HG03575 (cell line): ENCODE results near the gene NOP10.

ENCODE experiments used
- ATAC-seq: cut with Tn5 transposase; IDR thresholded peaks from one replicate; pipeline ENCODE4 v1.9.1; 2021; ENCODE audit not compliant: unreplicated experiment, insufficient number of reproducible peaks, low FRiP score; ENCODE audit errors: extremely low read depth

The NOP10 gene

DNA sequence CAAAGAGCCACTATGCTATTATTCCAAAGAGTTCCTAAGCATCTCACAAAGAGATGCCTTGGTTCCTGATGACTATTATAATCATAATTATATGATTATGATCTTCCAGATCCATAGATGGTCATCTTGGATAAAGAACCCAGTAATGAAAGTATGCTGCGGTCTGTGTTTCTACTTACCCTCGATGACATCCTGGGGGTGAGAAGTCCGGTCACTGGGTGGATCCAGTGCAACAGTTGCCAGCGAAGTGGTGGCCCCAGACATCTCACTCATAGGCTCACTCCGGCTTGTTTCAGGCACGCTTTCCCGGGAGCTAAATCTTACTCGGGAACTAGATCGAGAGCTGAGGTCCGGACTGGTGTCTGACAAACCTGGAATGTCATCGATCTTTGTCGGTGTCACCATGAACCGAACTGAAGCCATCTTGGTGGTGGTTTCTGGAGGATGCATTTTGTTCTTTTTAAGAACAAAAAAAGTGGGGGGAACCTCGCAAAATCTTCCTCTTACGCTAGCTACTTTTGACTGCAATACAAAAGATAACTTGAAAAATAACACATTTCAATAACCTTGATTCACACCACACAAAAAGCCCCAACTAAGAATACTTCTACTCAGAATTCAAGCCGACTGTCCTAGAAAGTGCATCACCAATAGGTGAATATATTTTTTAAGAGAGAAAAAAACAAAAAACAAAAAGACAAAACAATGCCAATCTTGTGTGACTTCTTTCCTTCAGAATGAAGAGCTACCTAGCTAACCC lies 6.5 kb downstream of the NOP10 start:
- ATAC-seq: no peak

DNA sequence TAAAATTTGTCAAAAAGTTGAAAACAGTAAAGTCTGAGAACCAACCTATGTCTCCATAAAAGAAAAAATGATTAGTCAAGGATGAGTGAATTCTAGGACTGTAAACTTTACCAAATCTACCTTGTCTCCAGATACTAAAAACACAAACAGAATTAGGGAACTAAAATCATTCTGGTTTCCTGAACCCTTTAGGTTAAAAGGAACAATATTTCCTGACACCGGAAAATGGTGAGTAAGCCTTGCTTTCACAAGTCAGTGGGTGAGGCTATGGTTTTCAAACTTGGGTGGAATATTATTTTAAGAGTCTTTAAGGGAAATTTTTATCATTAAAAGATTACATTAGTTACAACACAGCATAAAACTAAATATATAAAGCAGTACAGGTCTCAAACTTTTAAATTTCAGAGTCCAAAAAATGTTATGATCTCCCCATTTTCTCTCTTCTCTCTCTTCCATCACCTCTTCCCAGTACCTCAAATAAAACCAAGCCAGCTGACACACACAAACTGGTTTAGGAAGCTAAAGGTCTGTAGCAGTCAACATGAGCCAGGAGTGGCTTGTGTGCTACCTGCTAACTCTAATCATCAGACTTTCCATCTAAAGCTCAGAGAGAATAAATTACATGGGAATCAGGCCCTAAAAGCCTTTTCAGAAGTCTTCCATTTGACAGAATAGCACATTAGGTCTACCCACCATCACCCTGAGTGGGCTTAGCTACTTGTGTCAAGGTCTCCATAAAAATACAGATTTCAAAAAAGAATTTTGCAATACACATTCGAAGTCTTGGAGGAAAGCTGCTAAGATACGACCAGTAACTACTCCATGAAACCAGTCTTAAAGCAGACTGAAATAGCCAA lies 7.5 kb downstream of the NOP10 start:
- ATAC-seq: no peak

DNA sequence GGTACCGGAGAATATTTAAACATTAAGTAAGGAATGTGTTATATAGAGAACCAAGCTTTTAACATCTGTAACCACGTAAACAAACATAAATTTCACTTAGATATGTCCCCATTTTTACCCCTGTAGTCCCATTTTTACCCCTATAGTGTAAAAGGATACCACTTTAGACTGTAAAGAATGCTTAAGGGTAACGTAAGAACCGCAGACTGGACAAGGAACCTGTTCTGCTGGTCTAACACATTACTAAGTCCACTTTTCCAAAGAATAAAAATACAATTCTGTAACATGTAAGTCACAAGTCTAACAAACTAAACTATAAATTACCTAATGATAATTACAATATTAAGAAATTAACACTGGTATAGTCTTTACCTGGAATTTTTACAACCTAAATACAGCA lies 8.3 kb downstream of the NOP10 start:
- no peak for ATAC-seq

DNA sequence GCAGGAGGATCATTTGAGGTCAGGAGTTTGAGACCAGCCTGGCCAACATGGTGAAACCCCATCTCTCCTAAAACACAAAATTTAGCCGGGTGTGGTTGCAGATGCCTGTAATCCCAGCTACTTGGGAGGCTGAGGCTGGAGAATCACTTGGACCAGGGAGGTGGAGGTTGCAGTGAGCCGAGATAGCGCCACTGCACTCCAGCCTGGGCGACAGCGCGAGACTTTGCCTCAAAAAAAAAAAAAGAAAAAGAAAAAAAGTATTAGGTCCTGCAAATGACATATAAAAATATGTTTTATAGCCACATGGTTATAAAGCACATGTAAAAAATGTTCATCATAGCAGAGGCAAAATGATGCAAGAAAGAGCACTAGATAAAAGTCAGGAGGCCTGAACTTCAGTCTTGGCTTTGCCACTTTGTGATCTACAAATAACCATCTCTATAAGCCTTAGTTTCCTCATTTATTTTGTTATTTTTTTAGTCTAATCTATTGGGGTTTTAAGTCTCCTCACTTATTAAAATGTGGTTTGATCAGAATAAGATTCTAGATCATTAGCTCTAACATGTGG lies 10.3 kb downstream of the NOP10 start:
- ATAC-seq: no peak

DNA sequence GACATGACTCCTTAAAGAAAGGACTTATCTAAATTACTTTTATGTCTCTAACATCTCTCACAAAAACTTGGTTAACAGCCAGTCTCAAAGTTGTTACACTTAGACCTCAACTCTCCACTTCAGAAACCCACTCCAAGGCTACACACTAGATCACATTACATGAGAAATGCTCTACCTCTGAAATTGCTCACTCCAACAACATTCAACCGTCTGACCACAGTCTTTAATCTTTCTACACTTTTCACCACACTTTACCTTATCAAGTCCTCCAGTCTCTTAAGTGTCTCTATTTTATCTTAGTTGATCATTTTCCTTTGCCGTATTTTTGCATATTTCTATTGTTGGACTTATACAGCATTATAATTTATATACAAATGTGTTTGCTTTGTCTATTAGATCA lies 11.1 kb downstream of the NOP10 start:
- ATAC-seq: no peak

DNA sequence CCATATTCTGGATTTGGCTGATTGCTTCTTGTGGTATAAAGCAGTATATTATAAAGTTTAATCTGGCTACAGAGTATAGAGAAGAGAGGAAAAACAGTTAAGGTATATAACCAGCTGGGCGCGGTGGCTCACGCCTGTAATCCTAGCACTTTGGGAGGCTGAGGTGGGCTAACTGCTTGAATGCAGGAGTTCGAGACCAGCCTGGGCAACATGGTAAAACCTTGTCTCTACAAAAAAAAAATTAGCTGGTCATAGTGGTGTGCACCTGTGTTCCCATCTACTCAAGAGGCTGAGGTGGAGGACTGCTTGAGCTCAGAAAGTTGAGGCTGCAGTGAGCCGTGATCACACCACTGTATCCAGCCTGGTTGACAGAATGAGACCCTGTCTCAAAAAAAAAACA lies 12.7 kb downstream of the NOP10 start:
- ATAC-seq: no peak

DNA sequence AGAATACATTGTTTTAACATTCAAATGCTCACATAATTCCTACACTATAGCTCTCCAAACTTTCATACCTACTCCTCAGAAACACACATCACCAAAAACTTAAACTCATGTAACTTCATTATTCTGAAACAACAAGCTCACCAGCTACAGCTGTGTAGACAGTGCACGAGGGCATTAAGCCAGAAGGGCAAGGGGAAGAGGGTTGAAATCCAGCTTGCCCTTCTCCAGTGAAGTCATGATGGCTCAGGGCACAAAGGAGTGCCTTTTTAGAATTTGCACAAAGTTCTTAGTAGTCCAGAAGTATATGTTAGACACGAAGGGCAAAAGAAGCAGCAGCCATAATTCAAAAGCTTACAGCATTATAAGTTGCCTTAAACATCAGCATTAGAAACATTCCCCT lies 13.9 kb downstream of the NOP10 start:
- no peak for ATAC-seq

DNA sequence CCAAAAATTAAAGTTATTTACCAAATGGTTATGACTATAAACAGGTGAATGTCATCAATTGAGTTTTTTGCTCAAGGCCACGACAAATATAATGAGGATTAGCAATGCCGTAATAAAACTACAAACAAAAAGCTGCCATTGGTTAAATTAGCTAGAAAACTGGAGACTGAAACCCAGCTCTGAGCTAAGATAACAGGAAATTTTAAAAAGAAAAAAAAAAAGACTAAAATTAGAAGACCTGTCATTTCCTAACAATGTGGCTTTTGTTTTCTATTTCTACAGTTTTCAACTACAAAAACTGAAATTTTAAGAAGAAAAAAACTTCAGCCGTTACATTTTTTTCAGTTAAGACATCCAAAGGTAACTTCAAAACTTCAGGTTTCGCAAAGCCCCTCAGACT lies 15.0 kb downstream of the NOP10 start:
- no peak for ATAC-seq

DNA sequence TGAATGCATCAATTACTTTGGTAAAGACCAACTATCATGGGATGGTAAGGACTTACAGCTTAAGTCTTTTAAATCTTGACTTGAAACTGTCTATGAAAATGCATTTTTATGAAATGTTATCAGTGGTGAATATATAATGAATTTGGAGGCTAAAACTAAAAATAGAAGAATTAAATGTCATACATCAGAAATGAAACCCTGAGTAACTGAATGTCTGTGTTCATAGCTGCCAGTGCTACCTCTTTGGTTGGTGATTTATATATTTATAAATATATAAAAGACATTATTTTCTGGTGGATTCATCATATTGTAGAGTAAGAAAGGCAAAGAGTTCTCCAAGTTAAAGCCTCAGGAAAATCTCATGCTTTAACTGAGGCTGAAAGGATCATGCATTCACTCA lies 17.6 kb downstream of the NOP10 start:
- ATAC-seq: no peak

DNA sequence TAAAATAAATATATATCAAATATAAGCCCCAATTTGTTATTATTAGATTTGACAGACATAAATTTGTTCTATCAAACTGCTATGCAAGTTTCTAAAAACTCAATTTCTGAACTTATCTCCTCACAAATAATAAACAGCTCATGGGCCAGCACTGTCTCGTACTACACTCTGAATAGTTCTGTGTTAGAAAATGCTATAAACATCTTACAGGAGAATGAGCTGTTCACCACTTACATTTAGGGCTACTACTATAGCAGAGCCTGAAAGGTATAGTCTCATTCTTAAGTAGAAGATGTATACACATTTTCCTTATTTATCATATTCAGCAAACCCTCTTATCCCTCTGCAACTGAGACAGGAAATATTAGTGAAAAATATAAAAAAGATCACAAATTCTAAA lies 18.0 kb downstream of the NOP10 start:
- no peak for ATAC-seq

DNA sequence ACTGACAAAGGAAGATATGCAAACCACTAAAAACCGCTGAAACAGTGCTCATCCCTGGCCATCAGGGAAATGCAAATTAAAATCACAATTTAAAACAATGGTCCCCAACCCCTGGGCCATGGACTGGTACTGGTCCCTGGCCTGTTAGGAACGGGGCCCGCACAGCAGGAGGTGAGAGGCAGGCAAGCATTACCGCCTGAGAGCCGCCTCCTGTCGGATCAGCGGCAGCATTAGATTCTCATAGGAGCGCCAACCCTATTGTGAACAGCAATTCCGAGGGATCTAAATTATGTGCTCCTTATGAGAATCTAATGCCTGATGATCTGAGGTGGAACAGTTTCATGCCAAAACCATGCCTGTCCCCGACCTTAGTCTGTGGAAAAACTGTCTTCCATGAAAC lies 19.7 kb downstream of the NOP10 start:
- ATAC-seq: no peak

DNA sequence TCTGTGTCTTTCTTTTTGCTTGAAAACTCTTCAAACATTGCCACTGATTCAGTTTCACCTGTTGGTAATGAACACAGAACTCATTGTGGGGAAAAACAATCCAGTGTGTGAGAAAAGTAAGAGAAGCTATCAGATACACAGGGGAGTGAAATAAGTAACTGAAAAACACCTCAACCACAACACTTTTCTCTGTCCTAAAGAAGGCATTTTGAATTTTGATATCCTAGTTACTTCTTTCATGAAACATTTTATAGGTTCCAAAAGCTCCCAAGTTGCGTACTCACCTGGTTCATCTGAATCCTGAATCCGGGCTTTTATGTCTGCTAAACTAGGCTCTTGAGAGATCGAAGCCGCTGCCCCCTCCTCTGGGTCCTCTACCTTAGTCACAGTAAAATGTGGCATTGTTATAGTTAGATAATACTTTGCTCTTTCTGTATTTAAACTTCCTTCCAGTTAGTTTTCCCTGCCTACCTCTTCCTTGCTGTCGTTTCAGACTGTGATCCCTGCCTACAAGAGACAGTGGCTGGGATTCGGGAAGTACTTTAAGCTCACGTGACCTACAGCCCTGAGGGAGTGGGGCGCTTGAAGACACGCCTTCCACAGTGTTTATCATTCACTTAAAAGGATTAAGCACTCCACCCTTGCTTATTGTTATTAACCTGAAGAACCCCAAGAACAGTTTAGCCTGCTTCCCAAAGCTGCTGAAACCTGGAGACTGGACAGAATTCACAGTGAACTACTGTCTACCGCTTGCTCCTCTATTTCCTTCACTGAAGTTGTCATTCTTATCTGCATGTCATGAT lies 24.5 kb downstream of the NOP10 start:
- ATAC-seq: no peak

DNA sequence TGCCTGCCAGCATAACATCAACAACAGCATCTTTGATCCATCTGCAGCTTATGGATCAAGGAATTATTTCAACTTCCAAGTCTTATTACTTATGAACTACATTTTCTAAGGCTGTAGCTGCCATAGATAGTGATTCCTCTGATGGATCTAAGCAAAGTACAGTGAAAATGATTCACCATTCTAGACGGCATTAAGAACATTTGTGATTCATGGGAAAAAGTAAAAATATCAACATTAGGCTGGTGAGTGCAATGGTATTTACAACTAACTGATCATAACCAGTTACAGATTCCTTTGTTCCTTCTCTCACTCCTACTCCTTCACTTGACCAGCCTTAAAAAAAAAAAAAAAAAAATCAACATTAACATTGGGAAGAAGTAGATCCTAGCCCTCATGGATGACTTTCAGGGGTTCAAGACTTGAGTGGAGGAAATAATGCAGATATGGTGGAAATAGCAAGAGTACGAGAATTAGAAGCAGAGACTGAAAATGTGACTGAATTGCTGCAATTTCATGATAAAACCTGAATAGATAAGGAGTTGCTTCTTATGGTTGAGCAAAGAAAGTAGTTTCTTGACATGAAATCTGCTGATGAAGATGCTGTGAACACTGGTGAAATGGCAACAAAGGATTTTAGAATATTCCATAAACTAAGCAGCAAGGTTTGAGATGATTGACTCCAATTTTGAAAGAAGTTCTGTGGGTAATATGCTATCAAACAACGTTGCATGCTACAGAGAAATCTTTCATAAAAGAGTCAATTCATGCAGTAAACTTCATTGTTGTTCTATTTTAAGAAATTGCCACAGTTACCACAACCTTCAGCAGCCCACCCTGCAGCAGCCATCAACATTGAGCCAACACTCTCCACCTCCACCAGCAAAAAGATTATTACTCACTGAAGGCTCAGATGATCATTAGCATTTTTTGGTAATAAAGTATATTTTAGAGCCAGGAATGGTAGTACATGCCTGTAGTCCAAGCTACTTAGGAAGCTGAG lies 28.1 kb downstream of the NOP10 start:
- ATAC-seq: no peak

DNA sequence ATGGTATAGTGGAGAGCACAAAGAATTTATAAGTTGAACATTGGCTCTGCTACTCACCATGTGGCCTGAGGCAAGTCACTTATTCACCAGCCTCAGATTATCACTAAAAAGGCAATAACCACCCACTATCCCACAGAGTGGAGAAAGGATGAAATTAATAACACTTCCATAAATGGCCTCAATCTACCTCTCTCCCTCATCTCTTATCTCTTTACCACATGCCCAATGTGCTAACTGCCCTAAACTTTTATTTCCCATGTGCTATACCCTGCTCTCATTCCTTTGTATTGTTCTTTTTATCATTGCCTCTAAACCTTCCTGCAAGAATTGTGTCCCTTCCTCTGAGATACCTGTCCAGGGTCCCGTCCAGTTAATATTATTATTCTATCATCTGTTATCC lies 31.4 kb downstream of the NOP10 start:
- ATAC-seq: no peak

DNA sequence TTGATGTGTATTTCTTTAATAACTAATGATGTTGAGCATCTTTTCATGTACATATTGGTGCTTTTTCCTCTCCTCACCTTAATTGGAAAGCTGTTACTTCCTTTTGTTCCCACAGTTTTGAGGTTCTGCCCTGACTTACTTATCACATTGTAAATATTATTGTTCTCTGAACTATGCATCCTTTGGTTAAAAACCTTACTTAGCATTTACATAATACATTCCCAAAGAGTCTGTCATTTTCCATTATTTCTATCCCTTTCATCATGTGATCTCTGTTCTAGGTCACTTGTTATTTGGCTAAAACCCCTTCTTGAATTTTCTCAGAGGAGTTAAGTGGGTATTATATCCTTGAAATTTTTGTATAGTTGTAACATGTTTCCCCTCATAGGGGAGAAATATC lies 38.3 kb downstream of the NOP10 start:
- no peak for ATAC-seq

DNA sequence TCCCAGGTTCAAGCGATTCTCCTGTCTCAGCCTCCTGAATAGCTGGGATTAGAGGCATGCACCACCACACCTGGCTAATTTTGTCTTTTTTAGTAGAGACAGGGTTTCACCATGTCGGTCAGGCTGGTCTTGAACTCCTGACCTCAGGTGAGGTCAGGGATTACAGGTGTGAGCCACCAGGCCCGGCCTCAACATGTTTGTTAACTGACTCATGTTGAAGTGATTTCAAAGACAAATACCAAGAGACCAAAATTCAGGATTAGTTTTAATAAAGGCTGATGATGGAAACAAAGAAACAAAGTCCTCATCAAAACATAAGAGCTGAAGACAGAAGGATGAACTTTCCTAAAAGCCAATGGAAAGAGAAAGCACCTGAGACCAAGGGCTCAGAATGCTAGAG lies 41.9 kb downstream of the NOP10 start:
- ATAC-seq: no peak

DNA sequence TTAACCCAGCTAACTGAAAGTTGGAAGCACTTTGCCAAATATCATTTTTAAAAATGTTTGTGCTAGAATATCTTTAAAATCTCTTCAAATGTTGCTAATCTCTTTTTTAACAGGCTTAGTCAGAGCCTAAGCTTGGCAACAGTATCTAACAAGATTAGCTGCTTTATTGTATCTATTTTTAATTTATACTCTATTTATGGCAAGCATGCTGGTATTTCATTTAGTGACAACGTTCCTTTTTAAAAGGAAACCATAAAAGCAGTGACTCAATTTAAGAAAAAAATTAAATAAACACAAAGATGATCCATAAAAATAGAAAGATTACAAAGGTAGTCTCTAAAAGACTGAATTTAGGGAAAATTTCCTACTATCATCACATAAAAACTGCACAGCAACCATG lies 45.9 kb downstream of the NOP10 start:
- ATAC-seq: no peak

DNA sequence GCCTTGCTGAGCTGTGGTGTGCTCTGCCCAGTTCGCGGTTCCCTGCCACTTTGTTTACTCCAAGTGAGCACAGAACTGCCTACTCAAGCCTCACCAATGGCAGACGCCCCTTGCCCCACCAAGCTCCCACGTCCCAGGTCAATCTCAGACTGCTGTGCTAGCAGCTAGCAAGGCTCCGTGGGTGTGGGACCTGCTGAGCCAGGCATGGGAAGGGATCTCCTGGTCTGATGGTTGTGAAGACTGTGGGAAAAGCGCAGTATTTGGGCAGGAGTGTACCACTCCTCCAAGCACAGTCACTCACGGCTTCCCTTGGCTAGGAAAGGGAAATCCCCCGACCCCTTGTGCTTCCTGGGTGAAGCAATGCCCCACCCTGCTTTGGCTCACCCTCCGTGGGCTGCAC lies 50.3 kb downstream of the NOP10 start:
- ATAC-seq: no peak
